ENCODE measurements around the gene GRIN2A. TPM values are rescaled to one million over a fixed set of nuclear protein-coding genes. Genes with fewer than 3 reads are reported as not detected.

The GRIN2A gene
- total RNA-seq (ENCODE audit: unreplicated experiment) = 6.8 TPM
- long read RNA-seq = 0 reads

DNA sequence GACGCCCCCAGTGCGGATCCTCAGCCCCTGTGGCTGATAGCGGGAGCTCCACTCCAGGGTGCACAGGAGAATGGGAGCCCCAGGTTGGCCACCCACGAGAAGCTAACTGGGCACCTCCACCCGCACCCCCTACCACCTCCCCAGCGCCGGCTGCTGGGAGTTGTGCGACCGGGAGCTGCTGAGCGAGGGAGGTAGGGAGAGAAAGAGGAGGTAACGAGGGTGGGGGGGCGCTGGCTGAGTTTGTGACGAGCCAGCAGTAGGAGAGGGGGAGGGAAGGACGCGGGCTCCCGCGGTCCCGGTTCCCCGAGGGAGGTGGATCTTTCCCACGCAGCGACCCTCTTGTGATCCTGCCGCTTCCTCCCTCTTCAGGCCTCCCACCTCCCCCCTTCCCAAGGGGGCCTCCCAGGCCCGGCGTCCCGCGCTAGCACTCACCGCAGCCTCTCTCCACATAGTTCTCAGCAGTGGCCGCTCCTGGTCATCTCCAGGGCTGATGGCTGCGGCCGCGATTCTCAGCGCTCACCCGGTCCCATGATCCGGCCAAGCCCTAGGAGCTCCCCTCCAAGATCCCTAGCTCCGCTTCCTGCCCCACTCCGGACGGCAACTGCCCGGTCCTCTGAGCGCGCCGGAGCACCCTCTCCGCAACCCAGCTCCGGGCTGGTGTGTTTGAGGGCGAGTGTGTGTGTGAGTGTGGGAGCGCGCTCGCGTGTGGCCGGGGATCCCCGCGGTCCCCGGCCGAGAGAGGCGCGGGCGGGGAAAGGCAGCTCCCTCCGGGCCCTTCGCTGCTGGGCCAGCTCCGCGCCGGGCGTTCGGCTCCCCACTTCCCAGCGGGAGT, at the start of gene GRIN2A:
GRIN2A (minus strand) TSS at position 207 of the 832 bp plus-strand sequence. CDS start 2,017 bp downstream, outside the sequence.
- Mint-ChIP-seq H3K4me1 (ENCODE audit: low read depth, unreplicated experiment) (peaks cover 3% of the 10 kb centered on the region), H3K27me3 (ENCODE audit: unreplicated experiment) (peaks cover 8% of the 10 kb centered on the region), H3K4me3 (ENCODE audit: unreplicated experiment) (peak within 1 kb of the TSS; percentile 96), H3K36me3 (ENCODE audit: unreplicated experiment) (no peaks in the 10 kb centered on the region), H3K9me3 (ENCODE audit: unreplicated experiment) (peaks cover 5% of the 10 kb centered on the region), H3K27ac (ENCODE audit: unreplicated experiment) (no peak within 1 kb of the TSS)
- TF ChIP-seq, protein P1, sequence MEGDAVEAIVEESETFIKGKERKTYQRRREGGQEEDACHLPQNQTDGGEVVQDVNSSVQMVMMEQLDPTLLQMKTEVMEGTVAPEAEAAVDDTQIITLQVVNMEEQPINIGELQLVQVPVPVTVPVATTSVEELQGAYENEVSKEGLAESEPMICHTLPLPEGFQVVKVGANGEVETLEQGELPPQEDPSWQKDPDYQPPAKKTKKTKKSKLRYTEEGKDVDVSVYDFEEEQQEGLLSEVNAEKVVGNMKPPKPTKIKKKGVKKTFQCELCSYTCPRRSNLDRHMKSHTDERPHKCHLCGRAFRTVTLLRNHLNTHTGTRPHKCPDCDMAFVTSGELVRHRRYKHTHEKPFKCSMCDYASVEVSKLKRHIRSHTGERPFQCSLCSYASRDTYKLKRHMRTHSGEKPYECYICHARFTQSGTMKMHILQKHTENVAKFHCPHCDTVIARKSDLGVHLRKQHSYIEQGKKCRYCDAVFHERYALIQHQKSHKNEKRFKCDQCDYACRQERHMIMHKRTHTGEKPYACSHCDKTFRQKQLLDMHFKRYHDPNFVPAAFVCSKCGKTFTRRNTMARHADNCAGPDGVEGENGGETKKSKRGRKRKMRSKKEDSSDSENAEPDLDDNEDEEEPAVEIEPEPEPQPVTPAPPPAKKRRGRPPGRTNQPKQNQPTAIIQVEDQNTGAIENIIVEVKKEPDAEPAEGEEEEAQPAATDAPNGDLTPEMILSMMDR (IDR thresholded peaks at IDR 0.05; ENCODE audit: partially characterized antibody, unreplicated experiment) = no peak
- DNase-seq = peak; percentile 71

DNA sequence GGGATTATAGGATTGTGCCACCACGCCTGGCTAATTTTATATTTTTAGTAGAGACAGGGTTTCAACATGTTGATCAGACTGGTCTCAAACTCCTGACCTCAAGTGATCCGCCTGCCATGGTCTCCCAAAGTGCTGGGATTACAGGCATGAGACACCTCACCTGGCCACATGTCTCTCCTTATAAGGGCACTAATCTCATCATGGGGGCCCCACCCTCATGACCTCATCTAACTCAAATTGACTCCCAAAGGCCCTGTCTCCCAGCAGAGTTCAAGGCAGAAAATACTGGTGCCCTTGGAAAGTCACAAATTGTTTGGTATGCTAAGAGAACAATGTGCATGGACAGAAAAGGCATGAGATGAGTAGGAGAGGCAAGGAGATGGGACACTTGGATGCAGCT, 49.3 kb upstream of the GRIN2A start:
- TF ChIP-seq, protein P1 (IDR thresholded peaks at IDR 0.05; ENCODE audit: partially characterized antibody, unreplicated experiment) = no peak
- Mint-ChIP-seq H3K4me1 (ENCODE audit: low read depth, unreplicated experiment) (peaks cover 18% of the 10 kb centered on the region), H3K4me3 (ENCODE audit: unreplicated experiment) (no peak overlapping the region), H3K9me3 (ENCODE audit: unreplicated experiment) (peaks cover 8% of the 10 kb centered on the region), H3K27me3 (ENCODE audit: unreplicated experiment) (peaks cover 5% of the 10 kb centered on the region), H3K36me3 (ENCODE audit: unreplicated experiment) (no peaks in the 10 kb centered on the region), H3K27ac (ENCODE audit: unreplicated experiment) (no peak overlapping the region)
- no peak for DNase-seq

DNA sequence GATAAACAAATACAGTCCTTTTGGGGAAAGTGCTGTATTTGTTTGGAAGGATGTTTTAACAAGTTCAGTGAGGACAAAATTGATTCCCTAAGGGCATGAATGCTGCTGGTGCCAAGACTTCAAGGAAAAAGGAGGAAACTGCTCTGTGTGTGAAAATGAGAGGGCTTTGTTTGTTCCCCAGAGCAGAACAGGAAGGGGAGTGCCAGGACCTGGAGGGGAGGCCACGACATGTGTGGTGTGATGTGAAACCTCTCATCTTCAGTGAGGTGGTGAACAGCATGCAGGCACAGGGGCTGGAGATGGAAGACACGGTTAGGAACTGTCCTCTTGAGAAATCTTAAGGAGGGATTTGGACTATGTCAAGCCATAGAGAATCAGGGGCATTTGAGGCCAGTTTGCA, 46.6 kb upstream of the GRIN2A start:
- H3K27me3 Mint-ChIP-seq (ENCODE audit: unreplicated experiment) = peaks cover 5% of the 10 kb centered on the region
- TF ChIP-seq, protein P1 (IDR thresholded peaks at IDR 0.05; ENCODE audit: partially characterized antibody, unreplicated experiment) = no peak
- peaks cover 24% of the 10 kb centered on the region for H3K4me1 Mint-ChIP-seq (ENCODE audit: low read depth, unreplicated experiment)
- no peak for DNase-seq
- H3K9me3 Mint-ChIP-seq (ENCODE audit: unreplicated experiment) = peaks cover 8% of the 10 kb centered on the region
- H3K27ac Mint-ChIP-seq (ENCODE audit: unreplicated experiment) = no peak overlapping the region
- no peaks in the 10 kb centered on the region for H3K36me3 Mint-ChIP-seq (ENCODE audit: unreplicated experiment)
- H3K4me3 Mint-ChIP-seq (ENCODE audit: unreplicated experiment) = no peak overlapping the region

DNA sequence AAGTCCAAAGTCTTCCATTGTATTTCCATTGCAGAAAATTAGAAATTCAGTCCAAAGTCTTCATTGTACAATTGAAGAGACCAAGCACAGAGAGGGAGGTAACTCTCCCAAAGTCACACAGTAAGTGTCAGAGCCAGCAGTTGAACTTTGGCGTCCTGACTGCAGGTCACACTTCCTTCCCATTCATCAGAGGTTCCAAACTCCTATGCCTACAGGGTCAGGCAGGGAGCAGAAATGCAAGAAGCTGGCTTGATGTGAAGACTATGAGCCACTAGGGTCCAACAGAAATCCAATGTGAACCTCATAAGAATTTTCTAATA, 44.7 kb upstream of the GRIN2A start:
- TF ChIP-seq, protein P1 (IDR thresholded peaks at IDR 0.05; ENCODE audit: partially characterized antibody, unreplicated experiment) = no peak
- DNase-seq = no peak
- Mint-ChIP-seq H3K9me3 (ENCODE audit: unreplicated experiment) (peaks cover 2% of the 10 kb centered on the region), H3K27ac (ENCODE audit: unreplicated experiment) (no peak overlapping the region), H3K36me3 (ENCODE audit: unreplicated experiment) (no peaks in the 10 kb centered on the region), H3K4me1 (ENCODE audit: low read depth, unreplicated experiment) (peaks cover 24% of the 10 kb centered on the region), H3K4me3 (ENCODE audit: unreplicated experiment) (no peak overlapping the region), H3K27me3 (ENCODE audit: unreplicated experiment) (peaks cover 5% of the 10 kb centered on the region)

Measured in glutamatergic neuron (in vitro differentiated cells).